ENCODE data around the gene PLCB4.

DNA sequence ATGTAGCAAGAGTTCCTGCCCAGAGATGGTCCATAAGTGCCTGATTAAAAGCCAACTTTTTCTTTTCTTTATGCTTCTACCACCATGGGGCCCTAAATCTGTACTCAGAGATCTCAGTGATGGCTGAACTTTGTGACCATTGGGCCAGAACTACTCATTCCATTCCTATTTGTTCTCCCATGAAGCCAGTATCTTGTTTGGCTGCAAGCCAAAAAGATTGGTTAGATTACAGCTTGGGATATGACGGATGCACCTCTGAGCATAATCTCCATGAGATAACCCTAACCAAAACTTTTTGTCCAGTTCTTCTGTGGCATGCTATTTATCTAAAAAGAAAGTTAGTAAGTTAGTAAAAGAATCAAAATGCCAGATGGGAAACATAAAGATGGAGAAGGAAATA is 72.2 kb downstream of the PLCB4 start:
- TF ChIP-seq, protein P1, sequence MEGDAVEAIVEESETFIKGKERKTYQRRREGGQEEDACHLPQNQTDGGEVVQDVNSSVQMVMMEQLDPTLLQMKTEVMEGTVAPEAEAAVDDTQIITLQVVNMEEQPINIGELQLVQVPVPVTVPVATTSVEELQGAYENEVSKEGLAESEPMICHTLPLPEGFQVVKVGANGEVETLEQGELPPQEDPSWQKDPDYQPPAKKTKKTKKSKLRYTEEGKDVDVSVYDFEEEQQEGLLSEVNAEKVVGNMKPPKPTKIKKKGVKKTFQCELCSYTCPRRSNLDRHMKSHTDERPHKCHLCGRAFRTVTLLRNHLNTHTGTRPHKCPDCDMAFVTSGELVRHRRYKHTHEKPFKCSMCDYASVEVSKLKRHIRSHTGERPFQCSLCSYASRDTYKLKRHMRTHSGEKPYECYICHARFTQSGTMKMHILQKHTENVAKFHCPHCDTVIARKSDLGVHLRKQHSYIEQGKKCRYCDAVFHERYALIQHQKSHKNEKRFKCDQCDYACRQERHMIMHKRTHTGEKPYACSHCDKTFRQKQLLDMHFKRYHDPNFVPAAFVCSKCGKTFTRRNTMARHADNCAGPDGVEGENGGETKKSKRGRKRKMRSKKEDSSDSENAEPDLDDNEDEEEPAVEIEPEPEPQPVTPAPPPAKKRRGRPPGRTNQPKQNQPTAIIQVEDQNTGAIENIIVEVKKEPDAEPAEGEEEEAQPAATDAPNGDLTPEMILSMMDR (tag by site-specific recombination; IDR thresholded peaks at IDR 0.05), result no peak
- TF ChIP-seq HOXA7 (CRISPR knock-in tag; IDR thresholded peaks at IDR 0.05; ENCODE audit: borderline replicate concordance) (no peak), RBAK (tag by site-specific recombination; IDR thresholded peaks at IDR 0.05) (no peak), ZNF785 (tag by site-specific recombination; IDR thresholded peaks at IDR 0.05) (no peak), ZNF184 (tag by site-specific recombination; IDR thresholded peaks at IDR 0.05) (no peak), ZBTB20 (tag by site-specific recombination; IDR thresholded peaks at IDR 0.05) (no peak), OSR2 (tag by site-specific recombination; IDR thresholded peaks at IDR 0.05) (no peak), MEIS1 (CRISPR knock-in tag; IDR thresholded peaks at IDR 0.05; ENCODE audit: borderline replicate concordance) (no peak)

Data from HEK293 (cell line).